ENCODE results near the gene CFAP46. TPM values are rescaled to one million over a fixed set of nuclear protein-coding genes. Genes with fewer than 3 reads are reported as not detected.

CFAP46 gene
- polyA plus RNA-seq, 3 donors = 0.07 TPM; not detected in 2

DNA sequence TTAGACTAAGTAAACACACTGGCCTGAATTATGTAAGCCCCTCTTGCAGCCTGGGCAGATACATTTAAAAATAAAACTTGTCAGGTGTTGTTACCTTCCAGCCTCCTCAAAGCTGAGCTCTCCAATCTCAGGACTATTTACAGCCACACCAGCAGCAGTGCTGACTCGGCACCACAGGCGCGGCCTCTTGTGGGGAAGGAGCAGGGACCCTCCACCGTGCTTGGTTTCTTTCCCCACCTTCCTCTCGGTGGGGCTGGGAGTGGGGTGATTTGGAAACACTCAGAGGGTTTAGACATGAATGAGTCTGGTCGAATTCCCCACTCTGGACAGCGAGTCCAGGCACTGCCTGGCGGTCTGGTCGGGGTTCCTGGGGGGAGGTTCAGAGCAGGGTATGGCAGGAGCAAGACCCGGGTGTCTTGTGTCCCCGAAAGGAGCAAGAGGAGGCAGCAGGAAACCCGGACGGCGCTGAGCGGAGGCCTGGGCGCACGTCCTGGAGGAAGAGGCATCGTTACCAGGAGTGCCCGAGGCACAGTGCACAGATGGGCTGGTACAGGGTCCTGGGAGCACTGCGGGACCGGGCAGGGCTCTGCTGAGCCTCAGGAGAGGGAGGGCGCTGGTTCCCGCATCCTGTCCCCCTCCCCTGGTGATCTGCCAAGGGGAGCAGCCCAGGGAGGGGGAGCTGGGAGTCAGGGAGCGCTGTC lies 29.2 kb upstream of the CFAP46 start:
- H4K20me1 ChIP-seq (ENCODE audit: insufficient read depth, low read length) = no peaks in the 10 kb centered on the region
- no peak overlapping the region for H3K4me2 ChIP-seq (replicated peaks; ENCODE audit: extremely low read depth, low read length, poor library complexity, severe bottlenecking)
- Mint-ChIP-seq H3K4me1 (peaks cover 11% of the 10 kb centered on the region), H3K4me3 (no peak overlapping the region), H3K27me3 (ENCODE audit: low read depth in 3 of 3) (peaks cover 5 to 43% (median 11%) of the 10 kb centered on the region in 3 donors), H3K9me3 (peaks cover 0 to 5% (median 2%) of the 10 kb centered on the region in 7 donors), H3K27ac (no peak overlapping the region), H3K36me3 (no peaks in the 10 kb centered on the region)
- peaks cover 0 to 12% of the 10 kb centered on the region in 2 donors for H3K27me3 ChIP-seq (ENCODE audit: control insufficient read depth in 2 of 2, insufficient read depth in 2 of 2, low read length in 2 of 2)
- H3K9me3 ChIP-seq (replicated peaks in 1 of 2; ENCODE audit: control insufficient read depth in 1 of 2, insufficient read depth in 1 of 2, low read length in 2 of 2) = no peaks in the 10 kb centered on the region
- no peak overlapping the region for H2AFZ ChIP-seq (ENCODE audit: insufficient read depth, low read depth, low read length, poor library complexity, severe bottlenecking)
- no peak overlapping the region for H3K27ac ChIP-seq (ENCODE audit: low read depth in 1 of 2, low read length in 2 of 2)
- TF ChIP-seq, protein P1, sequence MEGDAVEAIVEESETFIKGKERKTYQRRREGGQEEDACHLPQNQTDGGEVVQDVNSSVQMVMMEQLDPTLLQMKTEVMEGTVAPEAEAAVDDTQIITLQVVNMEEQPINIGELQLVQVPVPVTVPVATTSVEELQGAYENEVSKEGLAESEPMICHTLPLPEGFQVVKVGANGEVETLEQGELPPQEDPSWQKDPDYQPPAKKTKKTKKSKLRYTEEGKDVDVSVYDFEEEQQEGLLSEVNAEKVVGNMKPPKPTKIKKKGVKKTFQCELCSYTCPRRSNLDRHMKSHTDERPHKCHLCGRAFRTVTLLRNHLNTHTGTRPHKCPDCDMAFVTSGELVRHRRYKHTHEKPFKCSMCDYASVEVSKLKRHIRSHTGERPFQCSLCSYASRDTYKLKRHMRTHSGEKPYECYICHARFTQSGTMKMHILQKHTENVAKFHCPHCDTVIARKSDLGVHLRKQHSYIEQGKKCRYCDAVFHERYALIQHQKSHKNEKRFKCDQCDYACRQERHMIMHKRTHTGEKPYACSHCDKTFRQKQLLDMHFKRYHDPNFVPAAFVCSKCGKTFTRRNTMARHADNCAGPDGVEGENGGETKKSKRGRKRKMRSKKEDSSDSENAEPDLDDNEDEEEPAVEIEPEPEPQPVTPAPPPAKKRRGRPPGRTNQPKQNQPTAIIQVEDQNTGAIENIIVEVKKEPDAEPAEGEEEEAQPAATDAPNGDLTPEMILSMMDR (IDR thresholded peaks at IDR 0.05) = no peak
- no peak overlapping the region for H3K4me3 ChIP-seq (replicated peaks in 1 of 3; ENCODE audit: low read depth in 2 of 3, low read length in 3 of 3)
- WGBS (ENCODE audit: insufficient coverage) = 68% methylated on average over 18 of the region's 24 CpGs
- intact Hi-C loops (cut with micrococcal nuclease) = no loop called here
- DNase-seq = no peak
- no peak overlapping the region for H3K9ac ChIP-seq (ENCODE audit: insufficient read depth, low read length, poor library complexity, severe bottlenecking)
- no peaks in the 10 kb centered on the region for H3K79me2 ChIP-seq (ENCODE audit: insufficient read depth, low read length)
- H3K4me1 ChIP-seq (ENCODE audit: control insufficient read depth in 1 of 2, insufficient read depth in 2 of 2, low read length in 2 of 2) = peaks cover 8% of the 10 kb centered on the region in 2 donors
- no peaks in the 10 kb centered on the region for H3K36me3 ChIP-seq (replicated peaks in 1 of 2; ENCODE audit: control insufficient read depth in 1 of 2, insufficient read depth in 2 of 2, low read length in 2 of 2)

- intact Hi-C loops (cut with micrococcal nuclease) = no loop called here
- no peaks in the 10 kb centered on the region for H3K36me3 Mint-ChIP-seq
- Histone ChIP-seq H3K4me1 (ENCODE audit: control insufficient read depth in 1 of 2, insufficient read depth in 2 of 2, low read length in 2 of 2) (peaks cover 8% of the 10 kb centered on the region in 2 donors), H3K9me3 (replicated peaks in 1 of 2; ENCODE audit: control insufficient read depth in 1 of 2, insufficient read depth in 1 of 2, low read length in 2 of 2) (no peaks in the 10 kb centered on the region), H2AFZ (ENCODE audit: insufficient read depth, low read depth, low read length, poor library complexity, severe bottlenecking) (no peak overlapping the region), H3K4me2 (replicated peaks; ENCODE audit: extremely low read depth, low read length, poor library complexity, severe bottlenecking) (no peak overlapping the region), H3K9ac (ENCODE audit: insufficient read depth, low read length, poor library complexity, severe bottlenecking) (no peak overlapping the region), H3K27ac (ENCODE audit: low read depth in 1 of 2, low read length in 2 of 2) (no peak overlapping the region), H3K36me3 (replicated peaks in 1 of 2; ENCODE audit: control insufficient read depth in 1 of 2, insufficient read depth in 2 of 2, low read length in 2 of 2) (no peaks in the 10 kb centered on the region), H3K4me3 (replicated peaks in 1 of 3; ENCODE audit: low read depth in 2 of 3, low read length in 3 of 3) (no peak overlapping the region), H4K20me1 (ENCODE audit: insufficient read depth, low read length) (no peaks in the 10 kb centered on the region), H3K79me2 (ENCODE audit: insufficient read depth, low read length) (no peaks in the 10 kb centered on the region), H3K27me3 (ENCODE audit: control insufficient read depth in 2 of 2, insufficient read depth in 2 of 2, low read length in 2 of 2) (peaks cover 0 to 13% of the 10 kb centered on the region in 2 donors)
- H3K4me3 Mint-ChIP-seq = no peak overlapping the region
- WGBS (ENCODE audit: insufficient coverage) = 85% methylated on average over 20 of the region's 22 CpGs
- TF ChIP-seq, protein P1 (IDR thresholded peaks at IDR 0.05) = no peak
- H3K27me3 Mint-ChIP-seq (ENCODE audit: low read depth in 3 of 3) = peaks cover 5 to 45% (median 17%) of the 10 kb centered on the region in 3 donors
- no peak for DNase-seq
- H3K4me1 Mint-ChIP-seq = peaks cover 11% of the 10 kb centered on the region
- no peak overlapping the region for H3K27ac Mint-ChIP-seq
- peaks cover 0 to 5% (median 2%) of the 10 kb centered on the region in 7 donors for H3K9me3 Mint-ChIP-seq
These were observed 28.5 kb upstream of the CFAP46 start for GRCh38 chr10:132970641-132971438.

All from CD14-positive monocyte (primary cell).